ENCODE measurements around the gene BMP7.

- TF ChIP-seq CTCF (conservative IDR thresholded peaks at IDR 0.05; ENCODE audit: low read depth in 2 of 2) (no peak), REST (IDR thresholded peaks at IDR 0.05; ENCODE audit: unreplicated experiment) (no peak), EZH2phosphoT487 (IDR thresholded peaks at IDR 0.05; ENCODE audit: unreplicated experiment) (no peak), POLR2AphosphoS5 (IDR thresholded peaks at IDR 0.05; ENCODE audit: low read depth) (no peak), EZH2 (IDR thresholded peaks at IDR 0.05; ENCODE audit: low read depth, unreplicated experiment) (no peak), STAT1 (IDR thresholded peaks at IDR 0.05; ENCODE audit: unreplicated experiment) (no peak), NANOG (IDR thresholded peaks at IDR 0.05; ENCODE audit: borderline replicate concordance) (no peak), ZNF331 (CRISPR knock-in tag; IDR thresholded peaks at IDR 0.05; ENCODE audit: low read depth) (no peak), CREB1 (CRISPR knock-in tag; IDR thresholded peaks at IDR 0.05; ENCODE audit: low read depth) (no peak), ZNF462 (CRISPR knock-in tag; IDR thresholded peaks at IDR 0.05) (no peak), ZNF114 (CRISPR knock-in tag; IDR thresholded peaks at IDR 0.05) (no peak), ETS1 (IDR thresholded peaks at IDR 0.05) (no peak)
These were observed 137.1 kb downstream of the BMP7 start for GRCh38 chr20:57129303-57129702.

Data from GM23338 (cell line).